Right renal cortex interstitium (tissue), 3 donors: Measurements from ENCODE around the gene TREM1. TPM values are rescaled to one million over a fixed set of nuclear protein-coding genes. Genes with fewer than 3 reads are reported as not detected.
"Not testable (repeated sequence)": the region's sequence is repeated elsewhere in the genome, so short reads cannot be mapped to it uniquely, and the experiment has no call there.

Experiments
- DNase-seq, 3 donors: peaks; one replicate each; pipeline ENCODE4 v3.0.0-alpha.2; 2013; ENCODE audit warnings: low read depth in 3 of 3, low spot score in 2 of 3
- polyA plus RNA-seq, 3 donors: library from polyadenylated mRNA; unstranded; fragments of 120-200 nt; gene quantifications; one replicate each; pipeline ENCODE4 v1.2.1, GENCODE V29; 2013; ENCODE audit not compliant: insufficient read length in 3 of 3

TREM1 gene
- polyA plus RNA-seq, 3 donors: 0.14 TPM; not detected in 2

DNA sequence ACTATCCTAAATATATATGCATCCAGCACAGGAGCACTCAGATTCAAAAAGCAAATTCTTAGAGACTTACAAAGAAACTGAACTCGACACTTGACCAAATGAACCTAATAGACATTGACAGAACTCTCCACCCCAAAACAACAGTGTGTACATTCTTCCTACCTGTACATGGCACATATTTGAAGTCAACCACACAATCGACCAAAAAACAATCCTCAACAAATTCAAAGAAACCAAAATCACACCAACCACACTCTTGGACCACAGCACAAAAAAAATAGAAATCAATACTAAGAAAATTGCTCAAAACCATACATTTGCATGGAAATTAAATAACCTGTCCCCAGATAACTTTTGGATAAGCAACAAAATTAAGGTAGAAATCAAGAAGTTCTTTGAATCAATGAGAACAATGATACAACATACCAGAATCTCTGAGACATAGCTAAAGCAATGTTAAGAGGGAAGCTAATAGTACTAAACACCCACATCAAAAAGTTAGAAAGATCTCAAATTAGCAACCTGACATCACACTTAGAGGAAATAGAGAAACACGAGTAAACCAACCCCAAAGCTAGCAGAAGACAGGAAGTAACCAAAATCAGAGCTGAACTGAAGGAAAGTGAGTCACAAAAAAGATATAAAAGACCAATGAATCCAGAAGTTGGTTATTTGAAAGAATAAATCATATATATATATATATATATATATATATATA lies 12.5 kb upstream of the TREM1 start:
- DNase-seq: no peak

DNA sequence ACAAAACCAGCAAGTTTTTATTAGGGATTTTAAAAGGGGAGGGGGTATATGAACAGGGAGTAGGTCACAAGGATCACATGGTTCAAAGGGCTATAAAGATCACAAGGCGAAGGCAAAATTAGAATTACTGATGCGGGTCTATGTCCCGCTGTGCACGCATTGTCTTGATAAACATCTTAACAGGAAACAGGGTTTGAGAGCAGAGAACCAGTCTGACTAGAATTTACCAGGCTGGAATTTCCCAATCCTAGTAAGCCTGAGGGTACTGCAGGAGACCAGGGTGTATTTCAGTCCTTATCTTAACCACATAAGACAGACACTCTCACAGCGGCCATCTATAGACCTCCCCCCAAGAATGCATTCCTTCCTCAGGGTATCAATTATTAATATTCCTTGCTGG lies 10.8 kb upstream of the TREM1 start:
- not testable (repeated sequence) for DNase-seq

DNA sequence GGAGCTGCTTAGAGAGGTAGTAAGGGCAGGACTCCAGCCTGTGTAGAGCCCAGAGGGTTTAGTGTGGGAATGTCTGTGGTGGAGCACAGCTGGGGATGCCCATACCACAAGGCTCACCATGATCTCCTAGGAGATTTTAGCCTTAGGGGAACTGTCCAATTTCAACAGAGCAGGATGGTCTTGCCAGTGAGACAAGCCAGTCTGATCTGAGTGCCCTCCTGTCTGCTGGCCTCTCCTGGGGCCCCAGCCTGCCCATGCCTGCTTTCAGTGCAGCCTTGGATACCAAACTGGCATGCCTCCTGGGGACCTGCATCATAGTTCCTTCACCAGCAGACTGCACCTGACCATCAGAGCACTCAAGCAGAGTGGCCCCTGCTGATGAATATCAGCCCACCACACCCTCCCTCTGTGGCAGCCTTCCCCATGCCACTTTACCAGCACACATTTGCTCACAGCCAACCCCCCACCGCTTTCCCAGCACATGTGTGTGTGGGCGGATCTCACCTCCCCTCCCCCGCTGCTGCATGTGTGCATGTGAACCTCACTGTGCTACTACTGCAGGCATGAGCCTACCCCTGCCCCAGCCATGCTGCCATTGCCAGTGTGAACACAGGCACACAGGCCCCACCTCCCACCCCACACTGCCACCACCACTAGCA lies 7.9 kb upstream of the TREM1 start:
- no peak for DNase-seq

DNA sequence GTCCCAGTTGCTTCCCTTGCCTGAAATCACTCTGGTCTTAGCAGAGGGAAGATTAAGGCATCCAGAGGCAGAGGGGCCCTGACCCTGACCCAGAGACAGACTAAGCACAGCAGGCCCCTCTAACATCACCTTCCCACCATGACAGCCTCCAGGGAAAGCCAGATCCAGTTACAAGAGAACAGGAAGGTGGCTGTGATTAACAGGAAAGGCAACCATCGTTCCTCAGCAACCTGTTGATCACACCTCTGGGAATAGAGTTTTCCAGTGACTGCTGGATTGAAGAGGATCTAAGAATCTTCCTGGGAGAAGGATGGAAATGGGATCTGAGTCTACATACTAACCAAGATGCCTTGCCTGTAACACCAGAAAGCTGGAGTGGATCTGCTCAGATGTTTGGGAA lies 5.2 kb upstream of the TREM1 start:
- no peak for DNase-seq

DNA sequence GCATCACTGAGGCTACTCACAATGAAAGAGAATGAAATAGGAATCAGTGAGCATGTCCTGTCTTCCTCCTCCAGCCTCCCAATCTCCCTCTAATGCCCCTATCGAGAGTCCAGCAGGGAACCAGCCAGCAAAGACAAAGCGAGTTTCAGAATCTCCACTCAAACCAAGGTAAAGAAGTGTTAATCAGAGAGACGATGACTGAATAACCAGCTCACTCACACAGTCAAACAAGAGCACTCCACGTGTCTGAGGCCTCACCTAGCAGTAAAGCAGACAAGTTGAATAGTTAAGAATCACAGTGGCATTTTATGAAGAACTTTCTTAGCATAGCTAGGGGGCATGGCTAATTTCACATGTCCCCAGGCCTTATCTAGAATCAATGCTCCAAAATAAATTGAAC lies 3.3 kb upstream of the TREM1 start:
- DNase-seq: no peak

DNA sequence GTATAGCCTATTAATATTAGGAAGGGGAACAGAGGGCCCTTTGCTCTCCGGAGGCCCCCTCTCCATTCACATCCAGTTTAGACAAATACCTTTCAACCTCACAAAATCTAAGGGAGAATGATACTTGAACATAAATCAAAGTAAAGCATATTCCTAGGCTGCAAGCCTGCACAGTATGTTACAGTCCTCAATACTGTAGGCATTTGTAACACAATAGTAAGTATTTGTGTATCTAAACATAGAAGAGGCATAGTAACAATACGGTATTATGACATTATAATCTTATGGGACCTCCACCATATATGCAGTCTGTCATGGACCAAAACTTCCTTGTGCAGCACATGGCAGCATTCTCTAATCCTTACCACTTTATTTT lies 2.3 kb upstream of the TREM1 start:
- no peak for DNase-seq

DNA sequence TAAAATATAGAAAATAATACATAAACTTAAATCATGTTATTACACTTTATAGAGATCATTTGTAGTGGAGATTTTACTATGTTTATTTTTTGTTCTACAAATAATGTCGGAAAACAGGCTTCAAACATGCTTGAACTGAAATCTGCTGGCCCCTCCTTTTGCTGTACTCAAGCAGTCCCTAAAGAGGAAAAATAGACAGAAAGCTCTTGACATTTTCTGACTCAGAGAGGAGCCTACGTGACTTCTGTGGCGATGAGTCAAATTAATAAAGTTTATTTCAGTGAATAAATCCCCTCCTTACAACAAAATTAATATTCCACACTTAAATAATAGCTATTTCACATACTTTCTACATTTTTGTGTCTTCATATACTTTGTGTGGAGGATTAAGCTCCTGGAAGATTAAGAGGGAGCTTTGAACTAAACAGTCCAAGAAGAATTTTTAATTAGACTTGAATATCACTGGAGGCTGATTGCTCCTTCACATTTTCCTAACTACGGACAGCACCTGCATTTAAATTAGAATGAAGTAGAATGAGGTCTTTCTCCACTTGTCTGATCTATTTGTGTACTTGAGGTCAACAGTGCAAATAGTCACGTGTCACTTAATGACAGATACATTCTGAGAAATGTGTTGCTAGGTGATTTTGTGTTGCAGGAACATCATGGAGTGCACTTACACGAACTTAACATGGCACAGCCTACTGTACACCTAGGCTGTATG lies 1.7 kb upstream of the TREM1 start:
- DNase-seq: no peak

DNA sequence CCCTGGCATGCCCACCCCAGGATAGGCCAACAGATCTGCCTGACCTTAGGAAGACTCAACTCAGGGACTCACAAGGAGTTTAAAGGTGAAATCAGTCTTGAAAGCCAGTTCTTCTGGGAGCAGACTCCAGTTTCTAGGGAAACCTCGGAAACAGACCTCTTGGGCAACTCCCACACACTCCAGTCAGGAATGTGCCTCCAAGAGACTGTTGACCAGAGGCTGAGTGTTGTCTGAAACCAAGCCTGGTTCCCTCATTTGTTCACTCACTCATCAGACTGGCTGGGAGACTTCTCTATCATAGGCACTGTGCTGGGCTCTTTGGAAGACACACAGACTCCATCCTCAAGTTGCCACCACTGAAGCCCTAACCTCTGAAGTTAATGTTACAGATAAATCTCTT lies 1.8 kb downstream of the TREM1 start:
- DNase-seq: peak in 1 of 3 donors; percentile 29

DNA sequence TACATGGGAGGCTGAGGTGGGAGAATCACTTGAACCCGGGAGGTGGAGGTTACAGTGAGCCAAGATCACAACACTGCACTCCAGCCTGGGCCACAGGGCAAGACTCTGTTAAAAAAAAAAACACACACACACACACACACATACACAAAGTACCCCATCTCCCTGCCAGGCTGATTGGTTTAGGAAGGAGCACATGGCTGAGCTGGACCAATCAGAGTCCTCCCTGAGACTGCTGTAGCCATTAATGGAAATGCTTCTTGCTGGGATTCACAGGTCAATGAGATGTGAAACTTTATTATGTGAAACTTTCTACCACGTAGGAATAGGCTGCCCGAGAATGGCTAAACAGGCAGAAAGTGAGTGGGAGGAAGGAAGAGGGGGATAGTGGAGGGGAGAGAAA lies 2.9 kb downstream of the TREM1 start:
- DNase-seq: no peak

DNA sequence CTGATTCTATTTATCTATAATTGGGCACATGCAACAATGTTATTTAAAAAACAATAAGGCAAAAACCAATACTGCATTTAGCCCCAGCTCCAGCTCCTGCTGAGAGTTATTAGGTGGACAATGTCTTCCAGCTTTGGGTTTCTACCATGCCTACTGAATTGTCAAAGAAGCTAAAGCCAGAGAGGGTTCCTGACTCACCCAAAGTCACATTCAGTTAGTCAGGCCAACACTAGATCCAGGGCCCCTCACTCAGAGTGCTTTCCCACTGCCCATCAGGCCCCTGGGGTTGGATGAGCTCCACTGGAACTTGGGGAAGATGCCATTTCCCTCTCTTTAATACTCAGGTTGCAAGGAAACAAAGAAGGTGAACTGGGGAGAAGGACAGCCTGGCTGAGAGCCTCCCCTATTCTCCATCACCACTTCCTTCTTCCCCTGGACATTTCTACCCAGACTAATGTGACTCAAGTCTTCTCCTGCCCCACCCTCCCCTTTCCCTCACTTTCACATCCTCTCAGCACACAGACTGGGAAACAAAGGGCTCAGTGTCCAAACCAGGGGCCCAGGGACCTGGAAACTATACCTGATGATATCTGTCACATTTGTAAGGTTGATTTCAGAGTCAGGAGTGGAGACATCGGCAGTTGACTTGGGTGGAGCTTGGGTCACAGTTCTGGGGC lies 6.0 kb downstream of the TREM1 start:
- no peak for DNase-seq

DNA sequence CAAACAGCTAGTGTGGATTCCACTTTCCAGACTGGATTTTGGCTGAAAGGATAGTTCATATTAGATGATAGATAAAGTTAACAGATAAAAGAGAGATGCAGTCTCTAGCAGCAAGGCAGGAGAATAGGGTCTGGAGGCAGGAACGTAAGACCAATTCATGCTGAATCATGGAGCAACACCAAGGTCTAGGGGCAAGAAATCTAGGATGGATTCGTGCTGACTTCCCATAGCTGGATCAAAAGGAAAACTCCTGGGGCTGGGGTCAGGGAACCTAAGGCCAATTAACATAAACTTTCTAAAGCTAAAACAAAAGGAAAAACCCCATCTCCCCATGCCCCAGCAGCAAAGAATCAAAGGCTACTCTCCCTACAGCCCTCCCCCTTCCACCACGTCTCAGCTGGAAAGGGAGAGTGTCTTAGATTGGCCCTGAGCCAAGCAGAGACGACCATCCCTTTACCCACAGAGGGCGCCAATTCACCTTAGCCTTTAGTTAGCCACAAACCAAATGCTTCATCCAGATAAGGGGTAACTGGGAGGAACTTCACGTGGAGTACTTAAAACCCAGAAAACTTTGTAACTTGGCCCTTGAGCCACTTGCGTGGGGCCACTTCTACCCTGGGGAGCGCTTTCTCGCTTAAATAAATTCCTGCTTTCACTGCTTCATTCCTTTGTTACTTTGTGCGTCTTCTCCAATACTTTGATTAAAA lies 7.6 kb downstream of the TREM1 start:
- peak; percentile 38 to 50 (median 49) for DNase-seq

DNA sequence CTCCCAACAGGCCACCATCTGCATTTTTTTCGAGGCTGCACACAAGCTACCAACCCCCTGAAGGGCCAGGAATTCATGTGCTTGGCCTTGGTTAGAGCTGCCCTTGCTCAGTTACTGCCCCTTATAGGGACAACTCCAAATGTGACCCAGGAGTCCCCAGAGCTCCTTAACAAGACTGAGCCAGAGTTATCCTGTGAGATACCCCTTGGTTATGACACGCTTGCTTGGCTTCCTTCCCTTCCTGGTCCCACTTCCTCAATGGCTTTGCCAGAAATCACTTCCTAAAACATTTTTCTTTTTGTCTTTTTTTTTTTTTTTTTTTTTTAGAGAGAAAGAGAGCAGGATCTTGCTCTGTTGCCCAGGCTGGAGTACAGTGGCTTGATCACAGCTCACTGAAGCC lies 8.9 kb downstream of the TREM1 start:
- DNase-seq: no peak

DNA sequence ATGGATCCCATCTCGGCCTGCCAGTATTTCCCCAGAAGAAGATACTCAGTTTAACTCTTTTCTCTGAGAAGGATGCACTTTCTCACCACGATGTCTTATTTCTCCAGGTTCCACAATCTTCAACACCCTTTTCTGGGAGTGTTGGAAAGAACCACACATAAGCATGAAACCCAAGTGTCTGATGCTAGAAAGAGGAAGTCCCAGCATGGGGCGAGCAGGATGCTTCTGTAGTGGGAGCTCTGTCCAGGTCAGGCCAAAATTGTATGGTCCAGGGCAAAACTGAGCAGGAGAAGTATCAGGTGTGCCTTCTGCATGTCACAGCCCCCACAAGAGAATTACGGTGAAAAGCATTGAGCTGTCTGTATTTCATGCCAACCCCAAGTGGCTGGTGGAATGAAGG lies 11.0 kb downstream of the TREM1 start:
- no peak for DNase-seq

DNA sequence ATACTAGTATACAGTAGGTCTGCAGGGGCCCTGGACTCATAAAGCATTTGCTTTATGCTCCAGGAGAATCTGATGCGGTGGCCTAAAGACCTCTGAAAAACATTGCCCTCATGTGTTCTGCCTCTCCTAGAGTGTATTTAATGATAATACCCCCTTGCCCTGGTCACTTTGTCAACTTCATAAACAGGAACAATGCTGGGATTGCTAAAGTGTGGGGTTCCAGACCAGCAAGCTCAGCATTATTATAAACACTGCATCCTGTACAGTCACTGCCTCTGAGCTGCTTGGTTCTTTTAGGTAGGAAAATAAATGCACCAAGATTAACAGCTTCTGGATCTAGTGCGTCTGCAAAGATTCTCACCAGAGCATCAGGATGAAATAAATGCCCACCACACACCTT lies 12.2 kb downstream of the TREM1 start:
- DNase-seq: no peak

DNA sequence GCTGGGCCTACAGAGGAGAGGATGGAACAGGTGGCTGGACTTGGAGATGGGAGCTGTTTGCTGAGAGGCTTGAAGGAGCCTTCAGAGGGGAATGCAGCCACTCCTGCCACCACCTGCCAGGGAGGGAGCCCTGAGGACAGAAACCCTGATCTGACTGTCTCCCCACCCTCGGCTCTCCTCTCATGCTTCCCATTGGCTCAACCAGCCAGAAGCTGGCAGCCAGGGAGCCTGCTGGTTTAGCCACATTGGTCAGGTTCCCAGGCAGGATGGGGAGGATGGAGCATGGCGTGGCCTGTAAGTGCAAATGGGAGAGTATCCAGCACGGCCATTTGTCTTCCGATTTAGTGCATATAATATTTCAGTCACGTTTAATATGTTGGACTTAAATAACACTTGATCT lies 12.8 kb downstream of the TREM1 start:
- no peak for DNase-seq

DNA sequence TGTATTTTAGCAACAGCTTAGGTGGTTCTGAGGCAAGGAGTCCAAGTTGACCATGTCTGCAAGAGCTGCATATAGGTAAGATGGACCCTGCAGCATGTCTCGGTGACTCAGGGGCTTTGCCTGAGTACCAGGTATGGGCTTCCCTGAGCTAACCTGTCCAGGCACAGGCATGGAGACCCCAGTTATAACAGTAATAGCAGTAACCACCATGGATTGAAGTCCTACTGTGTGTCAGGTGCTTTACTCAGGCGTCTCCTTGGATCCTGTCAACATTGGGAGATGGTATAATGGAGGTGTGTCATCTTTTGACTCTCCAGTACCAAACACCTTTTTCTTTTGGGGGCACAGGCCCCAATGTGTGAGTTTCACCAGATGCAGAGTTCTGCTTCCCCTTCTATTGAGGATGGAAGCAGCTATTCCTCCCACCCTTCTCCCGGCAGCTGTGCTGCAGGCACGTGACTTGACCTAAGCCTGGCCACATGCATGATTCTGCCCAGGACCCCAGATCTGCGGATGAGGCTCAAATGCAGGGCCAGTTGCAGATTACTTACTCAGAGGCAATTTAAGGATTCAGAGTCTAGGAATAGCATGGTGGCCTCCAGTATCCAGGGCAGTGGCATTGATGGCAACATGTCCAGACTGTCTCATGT lies 13.8 kb downstream of the TREM1 start:
- no peak for DNase-seq

DNA sequence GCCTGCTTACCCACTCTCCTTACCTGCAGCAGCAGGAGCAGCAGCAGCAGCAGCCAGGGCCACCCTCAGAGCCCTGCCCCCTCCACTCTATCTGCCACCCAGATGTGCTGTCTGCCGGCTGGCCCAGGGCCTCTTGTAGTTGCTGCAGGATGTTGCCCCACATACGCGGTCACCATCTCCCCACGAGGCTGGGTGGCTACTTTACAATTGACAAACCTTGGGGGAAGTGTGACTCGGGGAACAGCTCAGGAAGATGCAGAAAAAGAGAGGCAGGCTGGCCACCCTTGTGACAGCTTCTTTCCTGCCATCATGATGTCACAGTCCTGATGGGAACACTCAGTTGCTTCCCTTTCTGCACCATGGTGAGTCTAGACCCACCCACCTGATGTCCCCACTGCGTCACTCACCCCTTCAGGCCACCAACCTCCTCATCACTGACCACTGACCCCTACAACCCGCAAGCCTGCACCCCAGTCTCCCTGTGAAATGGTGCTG lies 14.5 kb downstream of the TREM1 start:
- no peak for DNase-seq

DNA sequence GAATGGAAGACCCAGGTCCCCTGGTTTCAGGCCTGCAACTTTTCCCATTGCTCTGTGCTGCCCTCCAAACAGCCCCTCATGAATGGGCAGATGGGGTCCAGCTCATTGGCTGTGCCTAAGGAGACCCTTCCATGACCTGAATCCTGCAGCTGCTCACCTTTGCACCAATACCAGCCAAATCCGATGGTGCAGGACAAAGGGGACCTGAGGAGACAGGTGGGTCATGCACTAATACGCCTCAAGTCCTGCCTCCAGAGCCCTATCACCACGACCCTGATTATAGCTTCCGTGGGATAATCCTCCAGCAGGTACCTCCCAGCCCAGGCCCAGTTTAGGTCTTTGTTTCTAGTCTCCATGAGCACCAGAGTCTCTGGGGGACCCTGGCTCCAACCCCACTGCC lies 16.8 kb downstream of the TREM1 start:
- no peak for DNase-seq

DNA sequence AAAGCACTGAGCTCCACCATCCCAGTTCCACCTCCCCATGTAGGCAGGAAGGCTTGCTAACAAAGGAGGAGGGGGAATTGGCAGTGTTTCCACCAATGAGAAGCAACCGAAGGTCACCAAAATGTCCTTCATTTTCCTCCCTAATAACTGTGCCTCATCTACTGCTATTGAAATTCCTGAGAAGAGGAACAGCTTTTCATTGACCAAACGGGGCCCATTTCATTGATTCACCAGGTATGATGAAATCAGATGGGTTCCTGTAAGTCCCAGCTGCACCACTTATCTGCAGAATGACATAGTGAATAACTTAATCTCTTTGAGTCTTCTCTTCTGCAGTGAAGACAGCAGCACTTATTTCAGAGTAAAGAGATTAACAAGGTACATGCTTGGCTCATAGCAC lies 17.3 kb downstream of the TREM1 start:
- DNase-seq: no peak

DNA sequence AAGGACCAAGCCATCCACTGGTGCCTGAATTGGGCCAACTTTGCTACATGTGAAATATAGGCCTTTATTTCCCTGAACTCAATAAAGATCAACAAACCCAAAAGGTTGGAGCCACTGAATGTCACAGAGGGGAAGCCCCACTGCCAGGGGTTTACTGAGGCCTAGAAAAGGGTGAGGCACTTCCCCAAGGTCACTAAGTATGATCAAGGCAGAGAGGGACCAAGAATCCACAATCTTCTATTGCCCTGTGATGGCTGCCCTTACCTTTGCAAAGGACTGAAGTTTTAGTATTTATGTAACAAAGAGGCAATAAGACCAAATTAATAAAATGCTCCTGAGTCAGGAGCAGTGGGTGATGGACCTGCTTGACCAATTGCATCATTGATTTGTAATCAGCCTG lies 18.0 kb downstream of the TREM1 start:
- DNase-seq: no peak
